HG02943 (cell line): ENCODE data around the gene OR2Z1.

Experiments used
- ATAC-seq: cut with Tn5 transposase; IDR thresholded peaks from one replicate; pipeline ENCODE4 v1.9.1; 2021; ENCODE audit warnings: mild to moderate bottlenecking, low read depth, moderate library complexity; ENCODE audit not compliant: unreplicated experiment

The OR2Z1 gene, protein sequence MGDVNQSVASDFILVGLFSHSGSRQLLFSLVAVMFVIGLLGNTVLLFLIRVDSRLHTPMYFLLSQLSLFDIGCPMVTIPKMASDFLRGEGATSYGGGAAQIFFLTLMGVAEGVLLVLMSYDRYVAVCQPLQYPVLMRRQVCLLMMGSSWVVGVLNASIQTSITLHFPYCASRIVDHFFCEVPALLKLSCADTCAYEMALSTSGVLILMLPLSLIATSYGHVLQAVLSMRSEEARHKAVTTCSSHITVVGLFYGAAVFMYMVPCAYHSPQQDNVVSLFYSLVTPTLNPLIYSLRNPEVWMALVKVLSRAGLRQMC

DNA sequence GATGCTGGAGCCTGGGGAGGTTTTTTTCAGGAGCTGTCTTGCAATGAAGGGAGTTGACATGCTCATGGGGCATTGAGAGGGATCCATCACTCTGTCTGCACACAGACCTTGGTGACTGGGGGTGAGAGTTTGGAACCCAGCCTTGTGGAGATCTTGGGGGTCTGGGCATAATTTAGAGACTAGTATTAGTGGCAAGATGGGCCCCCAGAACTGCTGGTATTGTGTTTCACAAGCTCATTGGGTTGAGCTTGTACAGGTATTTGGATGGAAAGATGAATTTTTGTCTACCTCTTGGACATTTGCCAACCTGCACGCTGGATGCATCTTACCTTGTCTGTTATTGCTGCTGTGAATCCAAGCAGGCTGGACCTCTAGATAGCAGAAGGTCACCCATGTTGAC is at the start of gene OR2Z1:
TSS of gene OR2Z1 (plus strand) at position 301 of the 400 bp plus-strand sequence. CDS start 9,395 bp downstream, outside the sequence.
- ATAC-seq = no peak

DNA sequence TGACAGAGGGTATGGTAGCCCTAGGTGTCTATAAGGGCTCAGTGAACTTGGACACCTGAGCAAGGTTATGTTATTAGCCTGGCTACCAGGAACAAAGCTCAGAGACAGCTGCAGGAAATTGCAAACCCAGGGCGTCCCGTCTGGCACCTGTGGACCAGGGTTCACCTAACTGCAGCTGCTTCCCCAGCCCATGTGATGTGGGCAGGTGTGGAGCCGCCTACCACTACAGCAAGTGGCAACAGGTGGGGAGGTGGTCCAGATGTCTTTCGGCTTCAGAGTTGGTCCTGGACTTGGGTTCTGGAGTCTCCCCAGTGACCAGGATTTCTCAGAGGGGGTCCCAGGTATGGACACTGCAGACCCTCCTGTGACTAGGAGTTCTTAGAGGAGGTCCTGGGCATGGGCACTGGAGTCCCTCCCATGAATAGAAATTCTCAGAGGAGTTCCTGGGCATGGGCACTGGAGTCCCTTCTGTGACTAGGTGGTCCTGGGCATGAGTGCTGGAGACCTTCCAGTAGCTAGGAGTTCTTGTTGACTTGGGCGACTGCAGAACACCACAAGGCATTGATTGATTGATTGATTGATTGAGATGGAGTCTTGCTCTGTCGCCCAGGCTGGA is 48.0 kb upstream of the OR2Z1 start:
- ATAC-seq = no peak

DNA sequence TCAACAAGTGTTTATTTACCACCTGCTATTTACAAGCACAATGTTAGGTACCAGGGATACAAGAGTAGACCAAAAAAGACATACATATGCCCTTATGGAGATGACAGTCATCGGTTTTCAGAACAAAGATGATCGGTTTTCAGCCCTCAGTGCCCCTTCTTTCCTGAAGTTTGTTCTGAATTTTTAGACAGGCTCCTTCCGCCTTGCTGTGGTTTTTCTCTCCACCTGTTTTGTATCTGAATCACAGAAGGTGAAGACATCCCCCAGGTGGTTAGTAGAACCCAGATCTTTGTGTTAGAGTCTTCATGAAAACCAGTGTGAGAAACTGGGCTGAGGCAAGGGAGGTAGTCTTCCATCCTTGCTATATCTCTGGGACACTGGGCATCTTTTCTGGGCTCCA is 46.4 kb upstream of the OR2Z1 start:
- no peak for ATAC-seq

DNA sequence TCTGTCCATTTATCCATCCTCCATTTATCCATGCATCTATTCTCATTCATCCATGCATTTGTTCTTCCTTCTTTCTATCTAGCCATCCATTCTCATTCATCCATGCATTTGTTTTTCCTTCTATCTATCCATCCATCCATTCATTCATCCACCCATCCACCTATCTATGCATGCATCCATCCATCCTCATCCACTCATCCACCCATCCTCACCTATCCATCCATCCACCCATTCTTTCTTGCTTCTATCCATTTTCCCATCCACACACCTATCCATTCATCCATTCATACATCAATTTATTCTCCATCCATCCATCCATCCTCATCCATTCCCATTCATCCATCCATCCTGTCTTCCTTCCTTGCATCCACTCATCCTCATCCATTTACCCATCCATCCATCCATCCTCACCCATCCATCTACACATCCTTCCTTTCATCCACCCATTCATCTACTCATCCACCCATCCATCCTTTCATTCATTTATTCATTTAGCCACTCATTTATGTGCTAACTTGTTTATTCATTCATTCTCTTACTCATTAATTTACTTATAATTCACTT is 43.1 kb upstream of the OR2Z1 start:
- no peak for ATAC-seq

DNA sequence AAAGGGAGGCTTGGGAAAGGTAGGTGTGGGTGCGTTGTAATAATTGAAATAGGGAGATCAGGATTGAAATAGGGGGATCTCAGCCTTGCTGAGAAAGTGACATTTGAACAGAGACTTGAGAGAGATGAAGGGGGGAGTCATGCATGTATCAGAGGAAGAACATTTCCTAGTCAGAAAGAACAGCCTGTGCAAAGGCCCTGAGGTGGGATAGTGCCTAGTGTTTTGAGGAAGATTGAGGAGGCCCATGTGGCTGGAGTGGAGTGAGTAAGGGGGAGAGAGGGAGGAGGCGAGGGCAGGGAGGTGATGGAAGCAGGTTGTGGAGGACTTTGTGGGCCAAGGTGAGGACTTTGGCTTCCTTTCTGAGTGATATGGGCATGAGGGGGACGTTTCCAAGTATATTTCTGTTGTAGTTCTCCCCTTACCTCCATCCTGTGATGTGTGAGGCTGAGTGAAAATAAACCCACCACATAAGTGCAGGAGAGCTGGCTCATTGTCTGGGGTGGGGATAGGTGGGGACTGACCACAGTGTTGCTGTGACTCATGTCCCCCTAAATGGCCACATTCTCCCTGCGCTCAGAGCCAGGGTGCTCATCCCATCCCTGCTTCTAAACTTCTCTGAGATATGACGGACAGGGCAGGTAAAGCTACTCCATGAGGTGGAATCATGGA is 40.6 kb upstream of the OR2Z1 start:
- ATAC-seq = no peak

DNA sequence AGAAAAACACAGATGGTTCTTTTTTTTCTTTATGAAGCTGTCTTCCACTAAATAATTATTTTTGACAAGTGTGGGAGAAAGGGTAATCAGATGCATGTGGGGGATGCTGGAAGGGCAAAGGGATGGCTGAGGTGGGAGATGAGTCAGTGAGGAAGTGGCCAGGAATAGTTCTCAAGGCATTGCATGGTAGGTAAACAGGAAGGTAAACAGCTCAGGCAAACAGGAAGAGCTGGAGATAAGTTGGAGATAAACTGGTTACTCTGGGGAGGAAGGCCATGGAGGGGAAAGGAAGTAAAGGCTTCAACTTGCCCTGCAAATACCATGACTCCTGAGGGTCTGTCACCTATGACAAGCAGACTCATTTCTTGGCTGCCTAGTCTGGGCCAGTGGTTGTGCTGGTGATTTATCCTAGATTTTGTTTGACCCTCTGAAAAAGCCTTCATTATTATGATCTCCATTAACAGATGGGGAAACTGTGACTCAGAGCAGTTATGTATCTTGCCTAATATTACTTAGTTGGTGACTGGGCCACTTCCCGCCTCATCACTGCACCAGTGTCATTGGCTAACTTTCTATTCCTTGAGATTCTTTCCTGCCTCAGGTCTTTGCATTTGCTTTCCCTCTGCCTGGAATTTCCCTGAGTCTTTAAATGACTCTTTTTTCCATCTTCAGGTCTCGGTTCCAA is 39.9 kb upstream of the OR2Z1 start:
- no peak for ATAC-seq

DNA sequence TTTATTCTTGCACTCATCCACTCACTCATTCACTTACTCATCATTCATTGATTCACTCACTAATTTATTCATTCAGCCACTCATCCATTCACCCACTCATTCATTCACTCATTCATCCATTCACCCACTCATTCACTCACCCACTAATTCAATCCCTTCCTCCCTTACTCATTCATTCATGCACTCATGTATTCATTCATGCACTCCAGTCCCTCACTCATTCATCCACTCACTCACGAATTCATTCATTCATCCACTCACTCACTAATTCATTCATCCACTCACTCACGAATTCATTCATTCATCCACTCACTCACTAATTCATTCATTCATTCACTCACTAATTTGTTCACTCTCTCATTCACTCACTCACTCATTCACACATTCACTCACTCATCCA is 39.0 kb upstream of the OR2Z1 start:
- no peak for ATAC-seq

DNA sequence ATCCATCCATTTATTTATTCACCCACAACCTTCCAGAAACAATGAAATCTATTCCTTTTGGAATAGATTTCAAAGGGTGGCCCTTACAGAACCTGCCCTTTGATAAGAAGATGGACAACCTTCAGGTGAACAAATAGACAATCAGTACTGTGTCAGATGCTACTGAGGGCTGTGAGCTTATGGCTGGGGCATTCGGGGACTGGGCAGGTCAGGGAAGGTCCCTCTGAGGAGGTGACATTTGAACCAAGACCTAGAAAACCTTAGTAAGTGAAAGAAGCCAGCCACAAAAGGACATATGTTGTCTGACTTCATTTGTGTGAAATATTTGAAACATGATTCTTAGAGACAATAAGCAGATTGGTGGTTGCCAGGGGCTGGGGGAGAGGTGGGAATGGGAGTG is 38.5 kb upstream of the OR2Z1 start:
- ATAC-seq = no peak

DNA sequence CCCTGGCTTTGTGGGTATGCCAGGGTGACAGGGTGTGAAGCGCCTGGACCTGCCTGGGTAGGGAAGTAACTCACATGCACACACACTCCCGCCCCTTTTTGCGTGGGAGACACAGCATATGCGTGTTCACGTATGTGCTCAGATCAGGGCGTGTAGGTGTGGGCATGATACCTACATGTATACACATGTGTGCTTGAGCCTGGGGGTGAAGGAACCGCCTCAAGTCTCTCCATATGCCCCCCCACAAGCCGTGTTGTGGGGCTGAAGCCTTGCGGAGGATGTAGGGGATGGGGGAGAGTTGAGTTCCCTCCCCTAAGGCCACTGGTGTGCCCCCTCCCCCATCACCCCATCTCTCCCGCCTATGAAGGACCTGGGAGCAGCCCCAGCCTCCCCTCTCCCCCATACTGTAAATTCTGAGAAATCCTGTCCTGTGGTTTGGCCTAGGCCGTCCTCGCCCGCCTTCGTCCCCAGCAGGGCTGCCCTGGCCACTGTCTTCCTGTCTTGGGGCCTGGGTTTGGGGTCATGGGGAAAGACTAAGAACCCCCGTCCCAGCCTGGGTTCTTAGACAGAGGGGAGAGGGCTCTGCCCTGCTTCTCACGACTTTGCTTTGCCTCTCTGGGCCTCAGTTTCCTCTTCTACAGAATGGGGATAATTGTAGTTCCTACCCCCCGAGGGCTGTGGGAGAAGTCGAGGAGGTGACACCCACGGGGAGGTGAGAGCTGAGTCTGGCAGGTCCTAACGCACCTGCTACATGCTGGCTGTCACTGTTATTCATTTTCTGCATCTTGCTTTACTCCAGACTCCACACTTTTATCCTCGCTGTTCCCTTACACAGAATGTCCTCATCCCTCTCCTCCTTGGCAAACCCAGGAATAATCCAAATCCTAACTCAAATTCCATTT is 37.2 kb upstream of the OR2Z1 start:
- no peak for ATAC-seq

DNA sequence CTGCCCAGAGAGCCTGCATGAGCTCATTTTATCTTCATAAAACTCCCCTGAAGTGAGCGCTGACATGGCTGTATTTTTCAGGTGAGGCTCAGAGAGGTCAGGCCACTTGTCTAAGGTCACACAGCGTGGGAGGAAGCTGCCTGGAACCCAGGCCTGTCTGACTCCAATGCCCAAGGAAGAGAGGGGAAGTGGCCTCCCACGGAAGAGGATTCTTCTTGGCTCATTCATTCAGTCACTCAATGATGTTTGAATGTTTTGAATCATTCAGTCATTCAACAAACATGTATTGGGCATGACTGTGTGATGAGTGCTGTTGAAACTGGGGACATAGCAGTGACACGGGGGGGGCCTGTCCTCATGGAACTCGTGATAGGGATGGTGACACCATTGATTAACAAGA is 34.9 kb upstream of the OR2Z1 start:
- ATAC-seq = no peak

DNA sequence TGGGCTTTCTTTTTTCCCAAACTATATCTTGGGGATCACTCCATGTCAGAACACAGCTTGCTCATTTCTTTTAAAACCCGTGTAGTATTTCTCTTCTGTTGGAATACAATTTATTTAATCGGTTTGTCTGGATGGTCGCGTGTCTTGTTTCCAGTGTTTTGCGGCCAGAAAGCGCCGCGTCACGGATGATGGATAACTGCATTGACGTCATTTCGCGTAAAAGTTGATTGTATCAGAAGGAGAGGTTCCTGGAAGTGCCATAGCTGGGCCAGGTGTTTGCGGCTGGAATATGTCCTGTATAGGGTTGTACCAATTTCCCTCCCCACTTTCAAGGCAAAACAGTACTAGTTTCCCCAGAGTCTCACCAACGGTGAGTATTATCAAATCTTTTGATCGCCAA is 32.5 kb upstream of the OR2Z1 start:
- ATAC-seq = no peak

DNA sequence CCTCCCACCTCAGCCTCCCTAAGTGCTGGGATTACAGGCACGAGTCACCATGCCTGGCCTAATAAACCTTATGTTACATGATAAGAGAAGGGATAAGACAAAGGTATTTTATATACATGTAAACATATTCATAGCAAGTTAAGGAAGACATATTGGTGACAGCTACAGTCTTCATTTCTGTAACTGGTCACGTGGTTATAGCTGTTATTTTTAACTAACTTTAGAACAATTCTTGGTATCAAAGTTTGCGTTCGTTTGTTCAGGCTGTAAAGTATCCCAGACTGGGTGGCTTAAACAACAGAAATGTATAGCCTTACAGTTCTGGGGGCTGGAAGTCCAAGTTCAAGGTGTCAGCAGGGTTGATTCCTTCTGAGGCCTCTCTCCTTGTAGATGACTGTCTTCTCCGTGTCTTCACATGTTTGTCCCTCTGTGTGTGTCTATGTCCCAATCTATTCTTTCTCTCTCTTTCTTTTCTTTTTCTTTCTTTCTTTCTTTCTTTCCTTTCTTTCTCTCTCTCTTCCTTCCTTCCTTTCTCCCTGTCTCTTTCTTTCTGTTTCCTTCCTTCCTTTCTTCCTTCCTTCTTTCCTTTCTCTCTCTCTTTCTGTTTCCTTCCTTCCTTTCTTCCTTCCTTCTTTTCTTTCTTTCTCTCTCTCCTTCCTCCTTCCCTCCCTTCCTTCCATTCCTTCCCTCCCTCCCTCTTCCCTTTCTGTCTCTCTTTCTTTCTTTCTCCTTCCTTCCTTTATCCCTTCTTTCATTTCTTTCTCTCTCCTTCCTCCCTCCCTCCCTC is 30.5 kb upstream of the OR2Z1 start:
- no peak for ATAC-seq

DNA sequence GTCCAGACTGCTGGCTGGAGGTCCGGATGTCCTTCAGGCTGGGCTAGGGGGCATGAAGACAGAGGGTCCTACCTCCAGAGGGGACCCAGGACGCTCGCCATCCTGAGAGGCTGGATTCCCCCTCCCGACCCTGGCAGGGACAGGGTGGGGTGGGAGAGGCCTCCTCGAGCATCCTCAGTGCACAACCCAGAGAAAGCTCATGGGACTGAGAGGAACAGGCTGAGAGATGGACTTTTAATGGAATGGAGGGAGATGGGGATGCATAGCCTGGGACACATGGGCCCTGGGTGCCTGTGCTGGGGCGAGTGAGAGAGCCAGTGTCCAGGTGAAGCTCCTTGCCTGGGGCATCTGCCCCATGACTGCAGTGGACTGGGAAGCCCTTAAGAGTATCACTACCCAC is 25.9 kb upstream of the OR2Z1 start:
- ATAC-seq = no peak

DNA sequence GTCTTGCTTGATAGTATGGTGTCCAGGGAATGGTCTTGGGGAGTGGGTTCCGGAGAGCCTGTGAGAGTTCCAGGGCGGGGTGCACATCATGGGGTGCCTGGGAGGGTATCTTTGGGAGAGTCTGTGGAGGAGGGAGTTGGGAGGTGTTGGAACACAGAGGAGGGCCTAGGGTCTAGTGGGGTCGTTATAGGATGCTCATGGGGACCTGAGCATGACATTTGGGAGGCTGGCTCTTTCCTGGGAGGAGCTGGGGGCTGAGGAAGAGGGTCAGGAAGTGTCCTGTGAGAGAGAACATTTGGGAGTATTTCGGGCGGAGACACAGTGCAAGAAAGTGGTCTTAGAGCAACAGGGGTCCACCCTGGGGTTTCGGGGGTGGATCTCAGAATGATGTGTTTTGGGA is 25.5 kb upstream of the OR2Z1 start:
- ATAC-seq = no peak

DNA sequence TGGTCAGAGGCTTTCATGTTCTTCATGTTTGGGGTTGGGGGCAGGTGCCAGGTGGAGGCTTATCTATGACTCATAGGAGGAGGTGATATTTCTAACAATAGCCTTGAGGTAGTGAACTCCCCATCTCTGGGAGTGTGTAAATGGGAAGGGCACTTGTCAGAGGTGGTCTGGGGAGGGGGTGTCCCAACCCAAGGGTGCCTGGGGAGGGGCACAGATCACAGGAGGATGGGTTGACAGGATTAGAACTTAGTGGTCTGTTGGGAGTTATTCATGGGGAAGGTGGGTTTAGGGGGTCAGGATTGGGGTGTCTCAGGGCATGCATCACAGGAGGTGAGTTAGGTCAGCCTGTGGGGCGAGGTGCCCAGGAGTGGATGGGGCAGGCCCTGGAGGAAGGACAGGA is 24.4 kb upstream of the OR2Z1 start:
- no peak for ATAC-seq

DNA sequence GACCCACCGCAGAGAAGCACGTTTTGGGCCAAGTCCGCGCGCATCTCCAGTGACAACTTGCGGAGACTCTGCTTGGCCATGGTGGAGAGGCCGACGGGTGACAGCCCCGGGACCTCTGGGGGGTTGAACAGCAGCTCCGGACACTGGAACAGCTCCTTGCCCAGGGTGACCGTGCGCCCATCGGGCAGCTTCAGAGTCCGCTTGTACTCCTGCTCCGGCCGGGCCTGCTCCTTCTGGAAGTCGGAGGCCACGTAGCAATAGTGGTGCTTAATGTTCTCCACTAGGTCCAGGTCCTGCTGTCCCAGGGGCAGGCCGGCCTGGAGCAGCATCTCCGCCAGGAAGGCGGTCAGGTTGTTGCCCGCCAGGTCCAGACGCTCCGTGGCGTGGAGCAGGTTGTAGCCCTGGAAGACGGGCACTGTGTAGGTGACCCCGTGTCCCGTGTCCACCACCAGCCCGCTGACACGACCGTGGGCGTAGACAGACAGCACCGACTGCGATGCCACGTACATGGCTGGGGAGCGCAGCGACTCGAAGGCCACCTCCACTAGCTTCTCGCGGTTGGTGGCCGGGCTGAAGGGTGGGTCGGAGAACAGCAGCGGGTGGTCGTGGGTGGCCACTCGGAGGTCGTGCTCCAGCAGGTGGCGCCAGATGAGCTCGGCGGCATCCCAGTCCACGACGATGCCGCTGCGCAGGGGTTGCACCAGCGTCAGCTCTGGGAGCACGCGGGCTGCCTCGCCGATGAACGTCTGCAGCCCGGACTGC is 23.6 kb upstream of the OR2Z1 start:
- ATAC-seq = no peak

DNA sequence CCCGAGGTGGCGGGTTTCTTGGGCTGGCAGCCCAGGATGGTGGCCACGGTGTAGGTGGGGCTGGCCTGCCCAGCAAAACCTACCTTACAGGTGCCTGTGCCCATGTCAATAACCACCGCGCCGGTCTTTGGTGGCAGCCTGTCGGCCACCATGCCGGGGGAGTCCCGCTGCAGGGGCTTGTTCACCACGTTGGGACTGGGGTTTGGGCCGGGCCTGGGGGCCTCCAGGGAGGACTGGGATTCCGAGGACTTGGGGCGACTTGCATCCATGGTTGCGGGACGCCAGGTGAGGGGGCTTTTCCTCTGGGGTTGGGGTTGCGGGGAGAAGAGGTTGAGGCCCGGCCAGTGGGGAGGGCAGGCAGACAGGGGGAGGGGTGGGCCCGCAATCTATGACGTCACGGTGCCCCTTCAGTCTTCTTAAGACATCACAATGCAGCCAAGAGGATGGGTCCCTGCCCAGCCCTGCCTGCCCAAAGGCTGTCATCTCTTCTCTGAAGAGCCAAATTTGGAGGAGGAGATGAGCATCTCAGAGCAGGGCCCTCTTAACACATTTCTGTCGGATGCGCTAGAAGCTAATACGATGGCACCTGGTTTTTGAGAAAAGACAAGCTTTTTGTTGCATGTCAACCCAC is 22.9 kb upstream of the OR2Z1 start, which contains the start of gene ACTL9:
TSS of gene ACTL9 (minus strand) at position 363 of the 631 bp plus-strand sequence. CDS start at position 269, 94 bp downstream.
- ATAC-seq = no peak

DNA sequence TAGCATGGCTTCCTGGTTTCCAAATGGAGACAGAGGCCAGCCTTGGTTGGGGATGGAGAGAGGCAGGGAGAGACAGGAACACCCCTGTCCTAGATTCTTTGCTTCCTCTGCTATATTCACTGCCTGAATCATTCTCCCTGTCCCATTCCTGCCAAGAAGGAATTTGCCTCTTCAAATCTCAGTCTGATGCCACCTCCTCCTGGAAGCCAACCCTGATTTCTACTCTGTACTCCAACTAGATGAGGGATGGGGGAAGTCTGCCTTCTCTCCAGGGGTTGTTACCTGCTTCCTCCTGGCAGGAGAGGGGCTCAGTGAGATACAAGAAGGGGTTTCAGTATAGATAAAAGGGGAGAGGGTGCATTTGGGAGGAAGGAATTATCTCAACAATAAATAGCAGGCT is 21.5 kb upstream of the OR2Z1 start:
- ATAC-seq = no peak
